ENCODE measurements around the gene ULK2. TPM values are rescaled to one million over a fixed set of nuclear protein-coding genes. Genes with fewer than 3 reads are reported as not detected.

ULK2 gene
- total RNA-seq (2021; ENCODE audit: unreplicated experiment) (22.8 TPM), Bru-seq, nascent RNA (percentile 68 among the genes with signal in this experiment), BruChase-seq, experiment 1, labeled RNA remaining after a 2-hour chase (percentile 63 among the genes with signal in this experiment), BruChase-seq, experiment 2, labeled RNA remaining after a 6-hour chase (percentile 68 among the genes with signal in this experiment)
- 40.2 TPM for polyA plus RNA-seq (2012; ENCODE audit: insufficient read length)
- long read RNA-seq, full-length matches to known transcripts = 17 of 53 reads
- long read RNA-seq, partial matches to known transcripts = 20 of 53 reads
- long read RNA-seq, other reads (novel, unspliced or antisense) = 16 of 53 reads

- BruUV-seq (replicated peaks) = no TSS peak
- peak; percentile 58; the same call in 1 of the 2 replicates for TF ChIP-seq POLR2AphosphoS5 (IDR thresholded peaks at IDR 0.05; ENCODE audit: low read depth, low read length)
- peak; percentile 66; the same call in 1 of the 2 replicates for TF ChIP-seq CTCF (IDR thresholded peaks at IDR 0.05)
- no peak for TF ChIP-seq REST (IDR thresholded peaks at IDR 0.05; ENCODE audit: insufficient read depth in 1 of 2, low read depth in 2 of 2, low read length in 1 of 2)
- TF ChIP-seq TCF7L2 (IDR thresholded peaks at IDR 0.05; ENCODE audit: low read depth, low read length) = 0 out of 2 replicates have a peak, but pooled peaks have one; percentile 25
- TF ChIP-seq SIN3A (IDR thresholded peaks at IDR 0.05; ENCODE audit: borderline replicate concordance, insufficient read depth, low read depth, low read length) = no peak
- Histone ChIP-seq H3K9me3 (ENCODE audit: control insufficient read depth, insufficient read depth, low read depth, low read length) (no peaks in the 10 kb centered on the region), H3K36me3 (ENCODE audit: control insufficient read depth, insufficient read depth, low read length) (no peaks in the 10 kb centered on the region; the same call in 1 of the 2 replicates), H3K4me3 (ENCODE audit: low read depth in 2 of 2, low read length in 2 of 2) (peak within 1 kb of the TSS; percentile 67 to 86), H3K27ac (ENCODE audit: low read length) (peak within 1 kb of the TSS; percentile 79), H3K4me1 (ENCODE audit: control insufficient read depth, insufficient read depth, low read length) (peaks cover 9% of the 10 kb centered on the region), H3K27me3 (ENCODE audit: control insufficient read depth, insufficient read depth, low read length) (no peaks in the 10 kb centered on the region)
- DNase-seq (ENCODE audit: low read depth, low spot score) (no peak), ATAC-seq (peak; percentile 87)
- in situ Hi-C loops (cut with HindIII; ENCODE audit: low pct_unique_long_range_greater_than_20kb, low sequenced_read_pairs) (no loop called here), intact Hi-C loops (cut with micrococcal nuclease; ENCODE audit: unreplicated experiment) (no loop called here)
- CTCF ChIA-PET = no interaction called here
- POLR2A ChIA-PET = no interaction called here
Measured at GRCh38 chr17:19867329-19868078, at the start of gene ULK2. TSS of gene ULK2 (minus strand) at chr17:19867936. CDS start at chr17:19867417, 519 bp downstream.

GRCh38 chr17:19915245-19915978 is 47.7 kb upstream of the ULK2 start:
- Histone ChIP-seq H3K36me3 (ENCODE audit: control insufficient read depth, insufficient read depth, low read length) (peaks cover 8% of the 10 kb centered on the region; the same call in 1 of the 2 replicates), H3K9me3 (ENCODE audit: control insufficient read depth, insufficient read depth, low read depth, low read length) (no peaks in the 10 kb centered on the region), H3K4me3 (ENCODE audit: low read depth in 2 of 2, low read length in 2 of 2) (no peak overlapping the region), H3K27me3 (ENCODE audit: control insufficient read depth, insufficient read depth, low read length) (no peaks in the 10 kb centered on the region), H3K4me1 (ENCODE audit: control insufficient read depth, insufficient read depth, low read length) (no peaks in the 10 kb centered on the region), H3K27ac (ENCODE audit: low read length) (no peak overlapping the region)
- in situ Hi-C loops (cut with HindIII; ENCODE audit: low pct_unique_long_range_greater_than_20kb, low sequenced_read_pairs) = no loop called here
- ChIA-PET POLR2A (interaction anchor here (0.6 kb wide), 1 partner anchor 175 kb away, joined by 5 read pairs; no protein-coding TSS in a partner anchor), CTCF (no interaction called here)
- ATAC-seq (no peak), DNase-seq (ENCODE audit: low read depth, low spot score) (no peak)
- TF ChIP-seq TCF7L2 (IDR thresholded peaks at IDR 0.05; ENCODE audit: low read depth, low read length) (no peak), REST (IDR thresholded peaks at IDR 0.05; ENCODE audit: insufficient read depth in 1 of 2, low read depth in 2 of 2, low read length in 1 of 2) (no peak), POLR2AphosphoS5 (IDR thresholded peaks at IDR 0.05; ENCODE audit: low read depth, low read length) (no peak), SIN3A (IDR thresholded peaks at IDR 0.05; ENCODE audit: borderline replicate concordance, insufficient read depth, low read depth, low read length) (no peak), CTCF (IDR thresholded peaks at IDR 0.05) (no peak)
- intact Hi-C loops (cut with micrococcal nuclease; ENCODE audit: unreplicated experiment) = no loop called here
- BruUV-seq (replicated peaks) = TSS peak; percentile 31

All from Panc1 (cell line).